Measurements from ENCODE around the gene ACTL8.

Gene ACTL8

DNA sequence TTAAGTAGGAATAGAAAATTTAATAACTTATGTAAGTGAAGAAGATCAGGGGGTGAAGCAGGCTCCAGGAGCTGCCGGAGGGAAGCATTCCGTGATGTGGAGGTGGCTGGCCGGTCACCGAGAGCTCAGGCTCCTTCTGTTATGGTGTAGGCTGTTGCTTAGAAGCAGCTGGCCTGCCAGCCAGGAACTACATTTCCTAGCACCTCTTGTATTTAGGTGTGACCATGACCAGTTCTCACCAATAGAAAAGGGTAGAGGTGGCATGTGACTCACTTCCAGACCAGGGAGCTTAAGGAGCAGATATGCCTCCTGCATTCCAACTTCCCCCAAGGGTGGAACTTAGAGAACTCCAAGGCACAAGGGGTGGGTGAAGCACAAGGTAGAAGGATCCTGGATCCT lies 120.7 kb downstream of the ACTL8 start:
- no peak for DNase-seq (ENCODE audit: low spot score)

Measured in D341Med (cell line).